Glomerular visceral epithelial cell (primary cell): ENCODE data around the gene NOTCH3.

Source experiments
- DNase-seq: peaks from one replicate; pipeline ENCODE4 v3.0.0-alpha.2; 2016; ENCODE audit errors: extremely low spot score

Gene NOTCH3

GRCh38 chr19:15196360-15197005, 4.3 kb downstream of the NOTCH3 start:
- DNase-seq = no peak

- peak; percentile 30 for DNase-seq
These were observed 5.1 kb downstream of the NOTCH3 start for GRCh38 chr19:15195371-15196334.

- DNase-seq = no peak
These were observed 5.9 kb downstream of the NOTCH3 start for GRCh38 chr19:15194938-15195337.

- no peak for DNase-seq
These were observed 8.8 kb downstream of the NOTCH3 start for GRCh38 chr19:15191982-15192381.

GRCh38 chr19:15191514-15191913, 9.3 kb downstream of the NOTCH3 start:
- DNase-seq = no peak

- DNase-seq = no peak
These were observed 11.9 kb downstream of the NOTCH3 start for GRCh38 chr19:15188851-15189250.

- DNase-seq = no peak
These were observed 13.5 kb downstream of the NOTCH3 start for GRCh38 chr19:15187026-15188007.

- DNase-seq = no peak
These were observed 15.6 kb downstream of the NOTCH3 start for GRCh38 chr19:15185188-15185587.

- DNase-seq = no peak
These were observed 16.0 kb downstream of the NOTCH3 start for GRCh38 chr19:15184776-15185175.

GRCh38 chr19:15181394-15181793, 19.4 kb downstream of the NOTCH3 start:
- DNase-seq = no peak

GRCh38 chr19:15180451-15181390, 20.1 kb downstream of the NOTCH3 start:
- DNase-seq = peak; percentile 28

- no peak for DNase-seq
These were observed 22.0 kb downstream of the NOTCH3 start for GRCh38 chr19:15178629-15179308.

- DNase-seq = peak; percentile 83
These were observed 23.3 kb downstream of the NOTCH3 start for GRCh38 chr19:15177269-15178116.

GRCh38 chr19:15175609-15176008, 25.2 kb downstream of the NOTCH3 start:
- DNase-seq = no peak

GRCh38 chr19:15173746-15174404, 26.9 kb downstream of the NOTCH3 start:
- no peak for DNase-seq

- no peak for DNase-seq
These were observed 30.4 kb downstream of the NOTCH3 start for GRCh38 chr19:15170345-15170744.

- DNase-seq = no peak
These were observed 31.1 kb downstream of the NOTCH3 start for GRCh38 chr19:15169541-15170285.

GRCh38 chr19:15166700-15167099, 34.1 kb downstream of the NOTCH3 start:
- DNase-seq = no peak
